ENCODE results near the gene TMEM185B.
"Not testable (repeated sequence)": the region's sequence is repeated elsewhere in the genome, so short reads cannot be mapped to it uniquely, and the experiment has no call there.

TMEM185B gene

GRCh38 chr2:120223034-120223912 is at the start of gene TMEM185B:
Gene TMEM185B, minus strand, starts transcription at chr2:120223400. Its CDS starts 424 bp downstream, at chr2:120222976.
- H3K4me3 ChIP-seq (ENCODE audit: low read depth, low read length), result peak within 1 kb of the TSS; percentile 64
- DNase-seq (ENCODE audit: low read depth), result peak; percentile 49

DNA sequence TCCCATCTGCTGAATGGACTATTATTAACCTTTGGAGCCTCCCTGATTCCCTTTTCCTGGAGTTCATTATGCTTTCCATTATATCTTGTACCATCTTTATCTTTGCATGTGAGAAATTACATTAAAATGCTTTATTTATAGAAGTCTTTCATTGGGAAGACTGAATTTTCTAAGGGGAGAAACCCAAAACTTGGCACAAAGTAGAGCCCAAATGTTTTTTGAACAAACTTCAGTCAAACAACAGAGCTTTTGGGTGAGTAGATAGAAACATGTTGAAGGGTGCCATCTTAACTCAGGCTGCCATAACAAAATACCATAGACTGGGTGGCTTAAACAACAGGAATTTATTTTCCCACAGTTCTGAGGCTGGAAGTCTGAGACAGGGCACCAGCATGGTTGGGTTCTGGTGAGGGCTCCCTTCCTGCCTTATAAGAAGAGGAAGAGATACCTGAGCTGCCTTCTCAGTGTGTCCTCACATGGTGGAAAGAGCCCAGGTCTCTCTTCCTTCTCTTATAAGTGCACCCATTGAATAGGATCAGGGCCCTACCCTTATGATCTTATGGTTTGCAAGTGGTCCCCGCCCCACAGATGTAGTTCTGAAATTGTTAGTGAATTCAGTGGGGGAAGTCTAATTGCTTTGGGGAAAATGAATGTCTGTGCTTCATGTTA is 48.6 kb upstream of the TMEM185B start:
- H3K4me3 ChIP-seq (ENCODE audit: low read depth, low read length), result no peak overlapping the region
- no peak for DNase-seq (ENCODE audit: low read depth)

- no peak for DNase-seq (ENCODE audit: low read depth)
Measured at GRCh38 chr2:120269816-120270215, 46.6 kb upstream of the TMEM185B start.

GRCh38 chr2:120269076-120269744 is 46.0 kb upstream of the TMEM185B start:
- DNase-seq (ENCODE audit: low read depth), result no peak

More at GRCh38 chr2:120269816-120270215, 46.6 kb upstream of the TMEM185B start:
- no peak overlapping the region for H3K4me3 ChIP-seq (ENCODE audit: low read depth, low read length)

GRCh38 chr2:120267348-120267747 is 44.1 kb upstream of the TMEM185B start:
- no peak for DNase-seq (ENCODE audit: low read depth)
- H3K4me3 ChIP-seq (ENCODE audit: low read depth, low read length), result no peak overlapping the region

More at GRCh38 chr2:120269076-120269744, 46.0 kb upstream of the TMEM185B start:
- no peak overlapping the region for H3K4me3 ChIP-seq (ENCODE audit: low read depth, low read length)

- no peak overlapping the region for H3K4me3 ChIP-seq (ENCODE audit: low read depth, low read length)
- no peak for DNase-seq (ENCODE audit: low read depth)
Measured at GRCh38 chr2:120265006-120265405, 41.8 kb upstream of the TMEM185B start.

DNA sequence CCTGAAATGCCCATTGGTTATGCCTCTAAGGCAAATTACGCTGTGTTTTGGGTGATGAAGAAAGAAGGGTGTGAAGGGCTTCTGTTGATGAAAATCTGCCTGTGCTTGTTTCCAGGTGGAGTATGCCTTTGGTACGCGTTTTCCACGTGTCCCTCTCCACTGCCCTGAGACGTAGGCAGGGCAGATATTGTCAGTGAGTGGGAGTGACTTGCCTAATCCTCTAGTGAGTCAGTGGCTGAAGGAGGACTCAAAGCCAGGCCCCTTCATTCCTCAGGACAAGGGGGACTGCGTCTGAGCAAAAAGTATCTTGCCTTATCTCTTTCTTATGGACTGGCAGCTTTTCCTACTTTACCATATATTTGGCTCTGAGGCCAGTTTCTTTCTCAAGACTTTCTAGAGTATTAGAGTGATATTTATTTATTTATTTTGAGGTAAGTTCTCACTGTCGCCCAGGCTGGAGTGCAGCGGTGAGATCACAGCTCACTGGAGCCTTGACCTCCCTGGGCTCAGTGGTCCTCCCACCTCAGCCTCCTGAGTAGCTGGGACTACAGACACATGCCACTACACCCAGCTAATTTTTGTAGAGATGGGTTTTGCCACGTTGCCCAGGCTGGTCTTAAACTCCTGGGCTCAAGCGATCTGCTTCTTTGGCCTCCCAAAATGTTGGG is 39.7 kb upstream of the TMEM185B start:
- DNase-seq (ENCODE audit: low read depth), result no peak
- H3K4me3 ChIP-seq (ENCODE audit: low read depth, low read length), result no peak overlapping the region

- DNase-seq (ENCODE audit: low read depth), result no peak
- no peak overlapping the region for H3K4me3 ChIP-seq (ENCODE audit: low read depth, low read length)
Measured at GRCh38 chr2:120262150-120262549, 39.0 kb upstream of the TMEM185B start.

DNA sequence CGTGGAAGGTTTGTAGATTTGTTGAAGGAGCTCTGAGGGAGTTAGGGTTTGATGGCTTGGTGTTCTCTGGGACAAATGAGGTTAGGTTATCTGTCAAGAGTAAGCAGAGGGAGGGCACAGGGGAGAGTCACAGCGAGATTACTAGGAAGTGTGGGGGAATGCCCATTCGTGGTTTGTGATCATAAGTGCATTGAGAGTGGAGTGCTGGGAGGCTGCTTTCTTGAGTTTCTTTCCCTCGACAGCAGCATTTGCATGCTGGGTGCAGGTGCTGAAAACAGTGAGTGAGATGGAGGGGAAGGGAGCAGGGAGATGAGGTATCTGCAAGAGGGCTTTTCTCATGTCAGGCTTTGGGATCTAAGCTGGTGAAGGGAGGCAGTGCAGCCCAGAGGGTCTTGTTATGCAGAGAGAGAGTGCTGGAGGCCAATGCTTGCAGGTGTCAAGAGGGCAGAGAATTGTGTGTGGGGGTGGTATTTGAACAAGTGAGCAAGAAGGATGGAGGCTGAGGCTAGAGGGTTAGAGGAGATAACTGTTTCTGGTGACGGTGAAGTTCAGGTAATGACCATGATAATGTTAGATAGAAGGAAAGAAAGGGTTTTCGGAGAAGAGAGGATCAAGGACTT is 38.3 kb upstream of the TMEM185B start:
- H3K4me3 ChIP-seq (ENCODE audit: low read depth, low read length), result no peak overlapping the region
- DNase-seq (ENCODE audit: low read depth), result no peak

DNA sequence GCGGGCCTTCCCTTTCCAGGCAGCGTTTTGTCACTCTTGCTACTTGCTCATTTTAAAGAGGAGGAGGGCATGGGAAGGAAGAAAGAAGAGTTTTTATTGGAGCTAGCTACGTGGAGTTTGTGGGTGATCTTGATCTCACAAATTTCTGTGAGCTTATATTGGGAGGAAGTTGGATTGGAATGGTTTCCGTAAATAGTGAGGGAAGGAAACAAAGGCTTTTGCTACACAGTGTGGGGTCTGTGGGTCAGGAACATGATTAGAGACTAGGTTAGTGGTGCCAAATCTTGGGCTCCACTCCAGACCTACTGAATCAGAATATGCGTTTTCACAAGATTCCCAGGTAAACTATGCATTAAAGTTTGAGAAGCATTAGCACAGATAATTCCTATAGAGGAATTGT is 37.5 kb upstream of the TMEM185B start:
- no peak for DNase-seq (ENCODE audit: low read depth)
- no peak overlapping the region for H3K4me3 ChIP-seq (ENCODE audit: low read depth, low read length)

GRCh38 chr2:120259939-120260338 is 36.7 kb upstream of the TMEM185B start:
- DNase-seq (ENCODE audit: low read depth); H3K4me3 ChIP-seq (ENCODE audit: low read depth, low read length): not testable (repeated sequence)

GRCh38 chr2:120258196-120258595 is 35.0 kb upstream of the TMEM185B start:
- no peak for DNase-seq (ENCODE audit: low read depth)
- no peak overlapping the region for H3K4me3 ChIP-seq (ENCODE audit: low read depth, low read length)

DNA sequence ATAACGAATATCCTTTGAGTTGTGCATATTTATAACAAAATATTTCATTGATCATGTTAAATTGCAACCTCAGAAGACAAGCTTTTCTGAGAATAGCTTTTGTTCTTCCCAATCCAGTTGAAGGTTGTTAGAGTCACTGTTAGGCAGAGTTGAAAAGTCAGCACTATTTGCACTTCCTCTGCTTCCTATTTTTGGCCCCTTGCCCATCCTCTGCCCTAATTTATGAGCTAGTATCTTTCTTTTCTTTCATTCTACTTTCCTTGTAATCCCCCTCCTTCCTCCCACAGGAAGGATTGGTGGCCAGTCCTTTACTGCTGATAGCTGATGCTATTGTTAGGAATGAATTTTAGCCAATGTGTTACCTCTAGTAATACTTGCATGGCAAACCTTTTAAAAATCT is 34.3 kb upstream of the TMEM185B start:
- no peak for DNase-seq (ENCODE audit: low read depth)
- no peak overlapping the region for H3K4me3 ChIP-seq (ENCODE audit: low read depth, low read length)

- no peak for DNase-seq (ENCODE audit: low read depth)
- no peak overlapping the region for H3K4me3 ChIP-seq (ENCODE audit: low read depth, low read length)
Measured at GRCh38 chr2:120256651-120257000, 33.4 kb upstream of the TMEM185B start.

GRCh38 chr2:120255986-120256650 is 32.9 kb upstream of the TMEM185B start:
- H3K4me3 ChIP-seq (ENCODE audit: low read depth, low read length), result no peak overlapping the region
- no peak for DNase-seq (ENCODE audit: low read depth)

DNA sequence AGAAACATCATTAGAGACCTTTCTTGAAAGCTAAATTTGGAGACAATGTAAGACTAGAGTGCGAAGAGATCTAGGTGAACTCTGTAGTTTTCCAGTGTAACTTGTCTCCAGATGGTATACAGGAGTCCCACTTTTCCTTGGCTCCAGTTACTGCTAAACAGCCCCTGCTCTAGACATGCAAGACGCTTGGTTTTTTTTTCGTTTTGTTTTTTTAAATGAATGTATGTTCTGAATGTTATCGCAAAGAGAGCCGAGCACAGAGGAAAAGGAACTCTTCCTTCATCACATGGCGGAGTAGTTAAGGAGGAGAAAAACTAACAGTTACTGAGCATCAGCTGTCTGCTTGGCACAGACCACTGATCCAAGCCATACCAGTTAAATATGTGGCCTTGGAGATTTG is 31.9 kb upstream of the TMEM185B start:
- DNase-seq (ENCODE audit: low read depth), result no peak
- H3K4me3 ChIP-seq (ENCODE audit: low read depth, low read length), result no peak overlapping the region

DNA sequence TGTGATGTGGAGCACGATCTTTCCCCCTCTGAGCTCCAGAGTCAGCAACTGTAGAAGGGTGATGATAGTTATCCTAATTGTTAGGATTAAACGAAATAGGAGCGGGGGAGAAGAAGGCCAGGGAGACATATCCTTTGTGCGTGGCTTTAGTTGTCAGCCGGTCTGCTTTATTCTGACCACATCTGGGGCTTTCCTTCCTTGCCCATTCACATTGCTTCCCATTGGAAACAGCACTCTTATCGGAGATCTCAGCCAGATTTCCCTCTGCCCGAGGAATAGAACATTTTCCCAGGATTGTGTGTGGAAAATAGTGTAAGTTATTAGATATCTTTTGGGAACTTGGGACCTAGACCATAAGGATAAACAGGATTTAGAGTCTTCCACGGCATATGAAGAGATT is 31.0 kb upstream of the TMEM185B start:
- DNase-seq (ENCODE audit: low read depth), result no peak
- H3K4me3 ChIP-seq (ENCODE audit: low read depth, low read length), result peak overlapping the region; percentile 89

GRCh38 chr2:120253021-120253882 is 30.1 kb upstream of the TMEM185B start:
- DNase-seq (ENCODE audit: low read depth), result peak; percentile 41
- peak overlapping the region; percentile 89 for H3K4me3 ChIP-seq (ENCODE audit: low read depth, low read length)

Data from skeletal muscle cell (primary cell).